Measurements from ENCODE around the gene PAM.

PAM gene

DNA sequence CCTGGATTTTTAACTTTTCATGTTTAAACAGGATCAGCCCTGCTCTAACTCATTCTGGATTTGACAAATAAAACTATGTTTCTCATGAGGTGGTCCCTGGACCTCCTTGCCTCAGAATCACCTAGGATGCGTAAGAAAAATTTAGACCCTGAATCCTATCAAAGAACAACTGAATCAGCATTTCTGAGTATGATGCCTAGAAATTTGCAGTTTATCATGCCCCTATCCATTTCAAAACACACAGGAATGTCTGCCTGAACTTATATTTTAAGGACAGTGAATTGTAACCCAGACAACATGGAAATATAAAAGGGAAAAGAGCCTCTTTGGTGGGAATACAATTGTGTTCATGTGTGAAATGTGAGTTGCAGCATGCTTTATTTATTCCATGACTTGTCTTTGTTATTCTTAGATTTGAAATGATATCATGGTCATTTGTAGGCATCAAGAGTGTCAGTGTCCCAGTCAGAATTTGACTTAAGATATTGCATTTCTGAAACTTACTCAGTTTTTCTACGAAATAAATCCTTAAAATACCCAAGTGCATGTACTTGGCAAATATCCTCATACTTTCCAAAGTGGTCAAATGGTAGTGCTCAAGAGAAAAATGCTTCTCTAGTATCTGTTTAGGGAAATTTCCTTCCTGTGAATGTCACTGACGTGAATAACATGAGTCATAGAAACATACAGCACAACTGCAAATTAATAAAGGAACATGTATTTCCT, 220.5 kb downstream of the PAM start:
- TF ChIP-seq CTCF (IDR thresholded peaks at IDR 0.05; ENCODE audit: low read length, missing control alignments), result no peak
- H3K4me3 ChIP-seq (replicated peaks; ENCODE audit: low read depth, low read length), result no peak overlapping the region
- DNase-seq (ENCODE audit: low read depth), result peak; percentile 90

GRCh38 chr5:102981957-102982635, 227.0 kb downstream of the PAM start:
- no peak for DNase-seq (ENCODE audit: low read depth)
- TF ChIP-seq CTCF (IDR thresholded peaks at IDR 0.05; ENCODE audit: low read length, missing control alignments), result no peak
- no peak overlapping the region for H3K4me3 ChIP-seq (replicated peaks; ENCODE audit: low read depth, low read length)

GRCh38 chr5:102986074-102986473, 231.0 kb downstream of the PAM start:
- H3K4me3 ChIP-seq (replicated peaks; ENCODE audit: low read depth, low read length), result no peak overlapping the region
- no peak for DNase-seq (ENCODE audit: low read depth)
- no peak for TF ChIP-seq CTCF (IDR thresholded peaks at IDR 0.05; ENCODE audit: low read length, missing control alignments)

DNA sequence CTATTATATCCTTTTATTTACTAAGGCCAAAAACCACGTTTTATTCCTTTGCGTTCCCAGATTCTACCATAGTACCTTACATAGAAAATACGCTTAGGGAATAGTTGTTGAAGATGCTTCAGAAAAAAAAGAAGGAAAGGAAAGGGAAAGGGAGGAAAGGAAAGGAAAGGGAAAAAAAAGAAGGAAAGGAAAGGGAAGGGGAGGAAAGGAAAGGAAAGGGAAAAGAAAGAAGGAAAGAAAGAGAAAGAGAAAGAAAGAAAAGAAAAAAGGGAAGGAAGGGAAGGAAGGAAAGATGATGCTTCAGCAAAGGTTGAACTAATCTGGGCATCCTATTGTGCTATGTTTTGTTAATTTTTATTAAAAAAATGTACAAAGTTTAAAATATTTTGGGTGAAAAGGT, 233.4 kb downstream of the PAM start:
- no peak for DNase-seq (ENCODE audit: low read depth)
- no peak overlapping the region for H3K4me3 ChIP-seq (replicated peaks; ENCODE audit: low read depth, low read length)
- no peak for TF ChIP-seq CTCF (IDR thresholded peaks at IDR 0.05; ENCODE audit: low read length, missing control alignments)

DNA sequence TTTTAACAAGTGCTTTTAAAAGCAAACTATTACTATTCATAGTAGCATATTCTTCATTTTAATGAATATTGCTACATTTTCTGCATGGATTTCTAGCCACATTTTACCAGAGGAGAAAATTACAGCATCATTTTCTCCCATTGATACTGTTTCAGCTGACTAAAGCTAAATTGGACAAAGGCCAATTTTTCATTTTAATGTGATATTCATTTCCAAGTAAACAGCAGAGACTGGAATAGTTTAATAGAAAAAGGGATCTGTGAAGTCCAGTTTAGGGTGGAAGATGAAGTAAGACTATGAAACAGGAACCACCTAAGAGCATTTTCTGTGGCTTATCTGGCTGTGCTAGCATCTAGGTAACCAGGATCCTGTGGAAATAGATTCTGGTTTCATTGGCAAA, 236.7 kb downstream of the PAM start:
- no peak for TF ChIP-seq CTCF (IDR thresholded peaks at IDR 0.05; ENCODE audit: low read length, missing control alignments)
- H3K4me3 ChIP-seq (replicated peaks; ENCODE audit: low read depth, low read length), result no peak overlapping the region

DNA sequence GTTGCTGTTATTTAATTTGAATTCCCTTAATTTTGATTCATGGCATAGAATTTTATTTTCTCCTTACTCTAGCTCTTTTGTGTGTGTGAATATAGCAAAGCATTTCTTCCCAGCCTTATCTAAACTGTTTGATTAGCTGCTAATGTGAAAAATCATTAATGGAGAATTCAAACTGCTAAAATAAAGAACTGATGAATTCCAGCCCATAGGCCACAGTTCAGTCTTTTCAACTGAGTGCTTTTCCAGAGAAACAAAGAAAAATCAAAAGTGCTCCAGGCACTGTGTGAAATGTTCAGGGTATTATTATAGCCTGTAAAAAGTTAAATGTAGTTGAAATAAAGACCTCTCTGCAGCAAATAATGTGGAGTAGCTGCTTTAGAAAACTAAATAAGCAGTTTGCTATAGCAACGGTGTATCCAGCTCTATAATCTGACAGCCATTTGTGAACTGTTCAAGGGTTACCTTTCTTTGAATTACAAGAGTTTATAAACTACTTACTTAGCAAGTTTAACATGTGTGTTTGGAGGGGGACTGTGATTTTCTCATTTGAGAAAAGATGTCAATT, 241.0 kb downstream of the PAM start:
- no peak overlapping the region for H3K4me3 ChIP-seq (replicated peaks; ENCODE audit: low read depth, low read length)
- no peak for DNase-seq (ENCODE audit: low read depth)
- TF ChIP-seq CTCF (IDR thresholded peaks at IDR 0.05; ENCODE audit: low read length, missing control alignments), result no peak

More for the DNA sequence above, 236.7 kb downstream of the PAM start:
- DNase-seq (ENCODE audit: low read depth), result no peak

Data from fibroblast of pulmonary artery (primary cell).